SK-N-SH treated with all-trans-retinoic acid at 6 μM for 48 hours (cell line): ENCODE results near the gene SLC16A1.

ENCODE experiments used
- ATAC-seq: fragments of 200-7000 bp; cut with Tn5 transposase; 3 replicates; pipeline ENCODE4 v1.9.1; 2020; ENCODE audit warnings: mild to moderate bottlenecking, moderate library complexity
- ARNTL ChIP-seq: fragments of 450-650 bp; formaldehyde crosslinking; IDR thresholded peaks from 2 replicates; pipeline ENCODE4 v1.5.0; 2020; ENCODE audit warnings: low read depth, mild to moderate bottlenecking, moderate library complexity, borderline replicate concordance
- BACH2 ChIP-seq: fragments of 250-450 bp; sonication (Bioruptor Pico); IDR thresholded peaks from 2 replicates; pipeline ENCODE4 v1.9.0; 2021; ENCODE audit warnings: mild to moderate bottlenecking, borderline replicate concordance
- CREB5 ChIP-seq: fragments of 250-450 bp; sonication (Bioruptor Pico); IDR thresholded peaks from 2 replicates; pipeline ENCODE4 v1.5.1; 2020; ENCODE audit warnings: low read depth, mild to moderate bottlenecking, moderate library complexity
- CSDC2 ChIP-seq: fragments of 250-450 bp; sonication (Bioruptor Pico); IDR thresholded peaks from 2 replicates; pipeline ENCODE4 v1.5.0; 2020; ENCODE audit warnings: mild to moderate bottlenecking, moderate library complexity
- ESRRG ChIP-seq: fragments of 250-450 bp; sonication (Bioruptor Pico); IDR thresholded peaks from 2 replicates; pipeline ENCODE4 v1.6.1; 2021; ENCODE audit warnings: mild to moderate bottlenecking
- GLIS3 ChIP-seq: fragments of 250-450 bp; sonication (Bioruptor Pico); IDR thresholded peaks from 2 replicates; pipeline ENCODE4 v1.5.0; 2020; ENCODE audit warnings: mild to moderate bottlenecking, moderate library complexity
- ISL1 ChIP-seq: fragments of 250-450 bp; sonication (Bioruptor Pico); IDR thresholded peaks from 2 replicates; pipeline ENCODE4 v2.1.2; 2022; ENCODE audit warnings: mild to moderate bottlenecking, moderate library complexity
- OSR1 ChIP-seq: fragments of 250-450 bp; sonication (Bioruptor Pico); IDR thresholded peaks from 2 replicates; pipeline ENCODE4 v1.8.0; 2022; ENCODE audit warnings: moderate library complexity, mild to moderate bottlenecking, inconsistent platforms
- POU6F1 ChIP-seq: fragments of 250-450 bp; sonication (Bioruptor Pico); IDR thresholded peaks from 2 replicates; pipeline ENCODE4 v1.8.0; 2021; ENCODE audit warnings: low read depth, mild to moderate bottlenecking, moderate library complexity, borderline replicate concordance
- PPARA ChIP-seq: fragments of 250-450 bp; sonication (Bioruptor Pico); IDR thresholded peaks from 2 replicates; pipeline ENCODE4 v1.5.0; 2020; ENCODE audit warnings: mild to moderate bottlenecking, borderline replicate concordance
- RARB ChIP-seq: fragments of 250-450 bp; sonication (Bioruptor Pico); IDR thresholded peaks from 2 replicates; pipeline ENCODE4 v1.8.0; 2021; ENCODE audit warnings: mild to moderate bottlenecking, moderate library complexity
- SNAI2 ChIP-seq: fragments of 250-450 bp; sonication (Bioruptor Pico); IDR thresholded peaks from 2 replicates; pipeline ENCODE4 v1.5.0; 2020; ENCODE audit warnings: mild to moderate bottlenecking, moderate library complexity
- TCF4 ChIP-seq: fragments of 250-450 bp; sonication (Bioruptor Pico); IDR thresholded peaks from 2 replicates; pipeline ENCODE4 v1.8.0; 2021; ENCODE audit warnings: mild to moderate bottlenecking, moderate library complexity, borderline replicate concordance
- TOX ChIP-seq: fragments of 250-450 bp; sonication (Bioruptor Pico); IDR thresholded peaks from 2 replicates; pipeline ENCODE4 v1.8.0; 2021; ENCODE audit warnings: mild to moderate bottlenecking, moderate library complexity, borderline replicate concordance
- ZC3H10 ChIP-seq: fragments of 250-450 bp; sonication (Bioruptor Pico); IDR thresholded peaks from 2 replicates; pipeline ENCODE4 v1.5.1; 2021; ENCODE audit warnings: mild to moderate bottlenecking, moderate library complexity
- ZFP3 ChIP-seq: fragments of 250-450 bp; sonication (Bioruptor Pico); IDR thresholded peaks from 2 replicates; pipeline ENCODE4 v1.5.0; 2020; ENCODE audit warnings: mild to moderate bottlenecking, moderate library complexity
- ZFP30 ChIP-seq: fragments of 450-650 bp; formaldehyde crosslinking; IDR thresholded peaks from 2 replicates; pipeline ENCODE4 v1.5.0; 2022; ENCODE audit warnings: mild to moderate bottlenecking, moderate library complexity
- ZNF565 ChIP-seq: fragments of 450-650 bp; formaldehyde crosslinking; conservative IDR thresholded peaks from 2 replicates; pipeline ENCODE4 v1.5.0; 2020; ENCODE audit warnings: low read depth, mild to moderate bottlenecking, moderate library complexity
- ZNF70 ChIP-seq: fragments of 450-650 bp; formaldehyde crosslinking; IDR thresholded peaks from 2 replicates; pipeline ENCODE4 v1.5.0; 2020; ENCODE audit warnings: mild to moderate bottlenecking, moderate library complexity
- ZNF8 ChIP-seq: fragments of 450-650 bp; formaldehyde crosslinking; IDR thresholded peaks from 2 replicates; pipeline ENCODE4 v1.5.0; 2020; ENCODE audit warnings: mild to moderate bottlenecking, moderate library complexity
- TF ChIP-seq, protein P1 (sequence below): fragments of 250-450 bp; sonication (Bioruptor Pico); IDR thresholded peaks from 2 replicates; pipeline ENCODE4 v1.5.0; 2020; ENCODE audit warnings: mild to moderate bottlenecking, moderate library complexity
- TF ChIP-seq, protein P2 (sequence below): fragments of 250-450 bp; sonication (Bioruptor Pico); IDR thresholded peaks from 2 replicates; pipeline ENCODE4 v1.5.1; 2021; ENCODE audit warnings: mild to moderate bottlenecking, moderate library complexity

Gene SLC16A1

GRCh38 chr1:112939810-112940209, 16.2 kb downstream of the SLC16A1 start:
- TF ChIP-seq PPARA (CRISPR knock-in tag) (no peak), ZFP30 (CRISPR knock-in tag) (no peak), ISL1 (CRISPR knock-in tag) (no peak), ZFP3 (no peak), ARNTL (no peak), POU6F1 (no peak), ZNF565 (CRISPR knock-in tag) (no peak), CREB5 (CRISPR knock-in tag) (no peak), SNAI2 (CRISPR knock-in tag) (no peak), RARB (no peak), GLIS3 (CRISPR knock-in tag) (no peak), CSDC2 (no peak)
- TF ChIP-seq, protein P1, sequence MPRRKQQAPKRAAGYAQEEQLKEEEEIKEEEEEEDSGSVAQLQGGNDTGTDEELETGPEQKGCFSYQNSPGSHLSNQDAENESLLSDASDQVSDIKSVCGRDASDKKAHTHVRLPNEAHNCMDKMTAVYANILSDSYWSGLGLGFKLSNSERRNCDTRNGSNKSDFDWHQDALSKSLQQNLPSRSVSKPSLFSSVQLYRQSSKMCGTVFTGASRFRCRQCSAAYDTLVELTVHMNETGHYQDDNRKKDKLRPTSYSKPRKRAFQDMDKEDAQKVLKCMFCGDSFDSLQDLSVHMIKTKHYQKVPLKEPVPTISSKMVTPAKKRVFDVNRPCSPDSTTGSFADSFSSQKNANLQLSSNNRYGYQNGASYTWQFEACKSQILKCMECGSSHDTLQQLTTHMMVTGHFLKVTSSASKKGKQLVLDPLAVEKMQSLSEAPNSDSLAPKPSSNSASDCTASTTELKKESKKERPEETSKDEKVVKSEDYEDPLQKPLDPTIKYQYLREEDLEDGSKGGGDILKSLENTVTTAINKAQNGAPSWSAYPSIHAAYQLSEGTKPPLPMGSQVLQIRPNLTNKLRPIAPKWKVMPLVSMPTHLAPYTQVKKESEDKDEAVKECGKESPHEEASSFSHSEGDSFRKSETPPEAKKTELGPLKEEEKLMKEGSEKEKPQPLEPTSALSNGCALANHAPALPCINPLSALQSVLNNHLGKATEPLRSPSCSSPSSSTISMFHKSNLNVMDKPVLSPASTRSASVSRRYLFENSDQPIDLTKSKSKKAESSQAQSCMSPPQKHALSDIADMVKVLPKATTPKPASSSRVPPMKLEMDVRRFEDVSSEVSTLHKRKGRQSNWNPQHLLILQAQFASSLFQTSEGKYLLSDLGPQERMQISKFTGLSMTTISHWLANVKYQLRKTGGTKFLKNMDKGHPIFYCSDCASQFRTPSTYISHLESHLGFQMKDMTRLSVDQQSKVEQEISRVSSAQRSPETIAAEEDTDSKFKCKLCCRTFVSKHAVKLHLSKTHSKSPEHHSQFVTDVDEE = no peak
- ATAC-seq = no peak

- no peak; the same call in 2 of the 3 replicates for ATAC-seq
- TF ChIP-seq CSDC2 (no peak), BACH2 (CRISPR knock-in tag) (no peak), RARB (no peak), TCF4 (CRISPR knock-in tag) (no peak), ZFP30 (CRISPR knock-in tag) (no peak), TOX (CRISPR knock-in tag) (no peak), ZC3H10 (CRISPR knock-in tag) (no peak)
- TF ChIP-seq, protein P2, sequence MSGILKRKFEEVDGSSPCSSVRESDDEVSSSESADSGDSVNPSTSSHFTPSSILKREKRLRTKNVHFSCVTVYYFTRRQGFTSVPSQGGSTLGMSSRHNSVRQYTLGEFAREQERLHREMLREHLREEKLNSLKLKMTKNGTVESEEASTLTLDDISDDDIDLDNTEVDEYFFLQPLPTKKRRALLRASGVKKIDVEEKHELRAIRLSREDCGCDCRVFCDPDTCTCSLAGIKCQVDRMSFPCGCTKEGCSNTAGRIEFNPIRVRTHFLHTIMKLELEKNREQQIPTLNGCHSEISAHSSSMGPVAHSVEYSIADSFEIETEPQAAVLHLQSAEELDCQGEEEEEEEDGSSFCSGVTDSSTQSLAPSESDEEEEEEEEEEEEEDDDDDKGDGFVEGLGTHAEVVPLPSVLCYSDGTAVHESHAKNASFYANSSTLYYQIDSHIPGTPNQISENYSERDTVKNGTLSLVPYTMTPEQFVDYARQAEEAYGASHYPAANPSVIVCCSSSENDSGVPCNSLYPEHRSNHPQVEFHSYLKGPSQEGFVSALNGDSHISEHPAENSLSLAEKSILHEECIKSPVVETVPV (CRISPR knock-in tag) = no peak
Observed at GRCh38 chr1:112938210-112938609, 17.8 kb downstream of the SLC16A1 start.

GRCh38 chr1:112937495-112937894, 18.5 kb downstream of the SLC16A1 start:
- ATAC-seq = peak; percentile 51; the same call in 2 of the 3 replicates

More at GRCh38 chr1:112937495-112937894, 18.5 kb downstream of the SLC16A1 start:
- TF ChIP-seq ARNTL (no peak), OSR1 (CRISPR knock-in tag) (no peak), ZNF565 (CRISPR knock-in tag) (no peak), CREB5 (CRISPR knock-in tag) (no peak), GLIS3 (CRISPR knock-in tag) (no peak), RARB (no peak), ZNF70 (CRISPR knock-in tag) (no peak), ZNF8 (CRISPR knock-in tag) (no peak), ZFP30 (CRISPR knock-in tag) (no peak), SNAI2 (CRISPR knock-in tag) (no peak), TCF4 (CRISPR knock-in tag) (no peak), CSDC2 (no peak), POU6F1 (no peak), ZC3H10 (CRISPR knock-in tag) (no peak), ESRRG (CRISPR knock-in tag) (no peak), BACH2 (CRISPR knock-in tag) (no peak)
- TF ChIP-seq, protein P1 = no peak
- TF ChIP-seq, protein P2 (CRISPR knock-in tag) = no peak
- TF ChIP-seq, all 23 proteins: peak for 0
